H9 (cell line): ENCODE data around the gene CYBC1. TPM values are rescaled to one million over a fixed set of nuclear protein-coding genes. Genes with fewer than 3 reads are reported as not detected.

Experiments used
- DNase-seq: peaks from one replicate; pipeline ENCODE4 v3.0.0-alpha.2; 2017
- H2AFZ ChIP-seq: one replicate; pipeline ENCODE4 v1.6.1; 2013; ENCODE audit warnings: mild to moderate bottlenecking, low read length, control low read depth, moderate library complexity
- H2AK5ac ChIP-seq: 2 replicates; pipeline ENCODE4 v1.6.1; 2013; ENCODE audit warnings: low read length, control low read depth, mixed read lengths; ENCODE audit not compliant: insufficient read length
- H2BK120ac ChIP-seq: one replicate; pipeline ENCODE4 v1.6.1; 2013; ENCODE audit warnings: low read depth, mild to moderate bottlenecking, low read length, control low read depth, inconsistent platforms; ENCODE audit not compliant: poor library complexity, severe bottlenecking
- H2BK12ac ChIP-seq: 2 replicates; pipeline ENCODE4 v1.6.1; 2013; ENCODE audit warnings: low read length, control low read depth, mixed read lengths, low read depth; ENCODE audit not compliant: insufficient read length
- H2BK15ac ChIP-seq: 2 replicates; pipeline ENCODE4 v1.6.1; 2013; ENCODE audit warnings: low read depth, low read length, control low read depth
- H2BK20ac ChIP-seq: one replicate; pipeline ENCODE4 v1.6.1; 2013; ENCODE audit warnings: low read depth, mild to moderate bottlenecking, low read length, control low read depth, inconsistent platforms; ENCODE audit not compliant: poor library complexity, severe bottlenecking
- H2BK5ac ChIP-seq: 2 replicates; pipeline ENCODE4 v1.6.1; 2013; ENCODE audit warnings: low read length, control low read depth, mixed read lengths; ENCODE audit not compliant: insufficient read length
- H3K14ac ChIP-seq: 2 replicates; pipeline ENCODE4 v1.6.1; 2013; ENCODE audit warnings: low read length, control low read depth; ENCODE audit not compliant: insufficient read depth
- H3K18ac ChIP-seq: 2 replicates; pipeline ENCODE4 v1.6.1; 2013; ENCODE audit warnings: low read depth, mild to moderate bottlenecking, mixed read lengths, low read length, control low read depth; ENCODE audit not compliant: insufficient read length
- H3K23ac ChIP-seq: 2 replicates; pipeline ENCODE4 v1.6.1; 2013; ENCODE audit warnings: low read length, control low read depth, mixed read lengths, low read depth; ENCODE audit not compliant: insufficient read length
- H3K23me2 ChIP-seq: 2 replicates; pipeline ENCODE4 v1.6.1; 2013; ENCODE audit warnings: low read depth, mild to moderate bottlenecking, mixed read lengths, low read length, control low read depth; ENCODE audit not compliant: insufficient read length, poor library complexity, severe bottlenecking
- H3K27ac ChIP-seq: 2 replicates; pipeline ENCODE4 v1.5.1; 2013; ENCODE audit warnings: low read length, control low read depth, mixed read lengths, low read depth; ENCODE audit not compliant: insufficient read length
- H3K27me3 ChIP-seq: 2 replicates; pipeline ENCODE4 v1.6.1; 2013; ENCODE audit warnings: low read length, control low read depth, inconsistent platforms; ENCODE audit not compliant: insufficient read depth
- H3K4ac ChIP-seq: 2 replicates; pipeline ENCODE4 v1.6.1; 2013; ENCODE audit warnings: low read depth, mild to moderate bottlenecking, control low read depth, inconsistent platforms, low read length, moderate library complexity
- H3K4me1 ChIP-seq: 2 replicates; pipeline ENCODE4 v1.6.1; 2013; ENCODE audit warnings: low read length, control low read depth, inconsistent platforms; ENCODE audit not compliant: insufficient read depth
- H3K4me2 ChIP-seq: 2 replicates; pipeline ENCODE4 v1.6.1; 2013; ENCODE audit warnings: low read length, control low read depth, mixed read lengths; ENCODE audit not compliant: insufficient read length, insufficient read depth
- H3K56ac ChIP-seq: 2 replicates; pipeline ENCODE4 v1.6.1; 2013; ENCODE audit warnings: low read depth, mild to moderate bottlenecking, mixed read lengths, low read length, control low read depth; ENCODE audit not compliant: insufficient read length
- H3K79me1 ChIP-seq: 2 replicates; pipeline ENCODE4 v1.6.1; 2013; ENCODE audit warnings: low read depth, mild to moderate bottlenecking, moderate library complexity, low read length, control low read depth, inconsistent platforms; ENCODE audit not compliant: insufficient read depth, poor library complexity, severe bottlenecking
- H3K79me2 ChIP-seq: 2 replicates; pipeline ENCODE4 v1.6.1; 2013; ENCODE audit warnings: low read length, control low read depth, inconsistent platforms; ENCODE audit not compliant: insufficient read depth
- H3K9ac ChIP-seq: 2 replicates; pipeline ENCODE4 v1.6.1; 2013; ENCODE audit warnings: low read length, control low read depth, mixed read lengths; ENCODE audit not compliant: insufficient read length; ENCODE audit errors: extremely low read depth
- H3K9me3 ChIP-seq: one replicate; pipeline ENCODE4 v1.6.1; 2013; ENCODE audit warnings: low read depth, low read length, inconsistent platforms; ENCODE audit not compliant: control insufficient read depth
- H3T11ph ChIP-seq: one replicate; pipeline ENCODE4 v1.6.1; 2013; ENCODE audit warnings: mild to moderate bottlenecking, low read length, control low read depth, inconsistent platforms
- H4K20me1 ChIP-seq: one replicate; pipeline ENCODE4 v1.6.1; 2013; ENCODE audit not compliant: control insufficient read depth, insufficient read length, insufficient read depth
- H4K5ac ChIP-seq: 2 replicates; pipeline ENCODE4 v1.6.1; 2013; ENCODE audit warnings: low read depth, mild to moderate bottlenecking, mixed read lengths, low read length, control low read depth; ENCODE audit not compliant: insufficient read length
- H4K8ac ChIP-seq: replicated peaks from 2 replicates; pipeline ENCODE4 v1.6.1; 2013; ENCODE audit warnings: low read length, control low read depth, mixed read lengths, low read depth; ENCODE audit not compliant: insufficient read length
- H4K91ac ChIP-seq: 2 replicates; pipeline ENCODE4 v1.6.1; 2013; ENCODE audit warnings: low read depth, mild to moderate bottlenecking, moderate library complexity, mixed read lengths, low read length, control low read depth; ENCODE audit not compliant: insufficient read length
- H3K27ac Mint-ChIP-seq, 3 experiments: 2 replicates in 2 of 3; 3 replicates in 1 of 3; pipeline ENCODE4 v1.8.0; 2020 to 2021; ENCODE audit warnings: mixed read lengths in 3 of 3, mild to moderate bottlenecking in 1 of 3, moderate library complexity in 1 of 3
- H3K27me3 Mint-ChIP-seq: 2 replicates; pipeline ENCODE4 v1.8.0; 2021; ENCODE audit warnings: low read depth, mild to moderate bottlenecking, moderate library complexity, mixed read lengths
- H3K36me3 Mint-ChIP-seq, 3 experiments: 2 replicates in 2 of 3; 3 replicates in 1 of 3; pipeline ENCODE4 v1.8.0; 2020 to 2021; ENCODE audit warnings: low read depth in 3 of 3, mixed read lengths in 3 of 3; ENCODE audit not compliant: insufficient read depth in 1 of 3
- H3K4me1 Mint-ChIP-seq, 2 experiments: 2 replicates each; pipeline ENCODE4 v1.8.0; 2020; ENCODE audit warnings: mixed read lengths in 2 of 2
- H3K4me3 Mint-ChIP-seq, 2 experiments: 2 replicates in 1 of 2; 3 replicates in 1 of 2; pipeline ENCODE4 v1.8.0; 2020 to 2021; ENCODE audit warnings: mild to moderate bottlenecking in 2 of 2, mixed read lengths in 2 of 2, moderate library complexity in 1 of 2
- H3K9me3 Mint-ChIP-seq, 2 experiments: 2 replicates in 1 of 2; 3 replicates in 1 of 2; pipeline ENCODE4 v1.8.0; 2020; ENCODE audit warnings: mild to moderate bottlenecking in 2 of 2, mixed read lengths in 2 of 2, moderate library complexity in 1 of 2
- WGBS: extraction: QIAGEN DNeasy Blood & Tissue Kit; methylation state at CpG from one replicate; pipeline ENCODE4 v1.1.7; 2013; ENCODE audit warnings: missing lambda C conversion rate, low lambda C conversion rate, mixed read lengths; ENCODE audit not compliant: insufficient read length; ENCODE audit errors: extremely low coverage; 5-methylcytosine and 5-hydroxymethylcytosine counted together
- total RNA-seq: library from RNA; stranded (reverse); gene quantifications from 2 replicates; pipeline ENCODE4 v1.2.1, GENCODE V29; 2021
- TF ChIP-seq, protein P1 (sequence below): fragments of 200-600 bp; sonication (generic); conservative IDR thresholded peaks from 3 replicates; pipeline ENCODE4 v1.8.0; 2021; ENCODE audit warnings: antibody characterized with exemption, mild to moderate bottlenecking

Gene CYBC1
- total RNA-seq, 1 experiment from 2014 or later: 81.7 TPM

DNA sequence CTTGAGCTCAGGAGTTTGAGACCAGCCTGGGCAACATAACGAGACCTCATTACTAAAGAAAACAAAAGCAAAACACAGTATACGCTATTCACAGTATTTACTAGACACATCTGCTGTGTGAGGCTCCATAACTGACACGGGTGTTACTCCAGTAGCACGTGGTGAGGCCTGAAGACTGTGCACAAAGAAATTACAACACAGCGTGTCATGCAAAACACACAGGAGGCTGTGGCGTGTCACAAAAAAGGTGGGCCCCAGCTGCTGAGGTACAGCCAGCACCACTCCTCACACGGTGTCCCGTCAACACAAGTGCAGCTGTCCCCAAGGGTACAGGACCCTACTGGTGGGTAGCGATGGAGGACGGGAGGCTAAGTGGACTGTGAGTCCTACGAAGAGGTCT lies 2.7 kb downstream of the CYBC1 start:
- H3K27ac Mint-ChIP-seq: no peak overlapping the region
- no CpG with 5 or more reads among the region's 11 CpGs for WGBS
- H3K27ac ChIP-seq: no peak overlapping the region

More for the DNA sequence above, 2.7 kb downstream of the CYBC1 start:
- Histone ChIP-seq H3K23ac (no peak overlapping the region), H3K9me3 (no peaks in the 10 kb centered on the region), H4K5ac (no peak overlapping the region), H3K4me2 (no peak overlapping the region), H3K4me1 (no peaks in the 10 kb centered on the region; the same call in 1 of the 2 replicates), H4K91ac (no peak overlapping the region), H3K9ac (no peak overlapping the region), H3K79me1 (no peaks in the 10 kb centered on the region), H3K79me2 (no peaks in the 10 kb centered on the region), H3T11ph (no peak overlapping the region), H2AFZ (no peak overlapping the region), H3K23me2 (no peaks in the 10 kb centered on the region), H3K27me3 (no peaks in the 10 kb centered on the region), H2BK15ac (peak overlapping the region; percentile 57; the same call in 1 of the 2 replicates), H3K14ac (no peak overlapping the region), H4K8ac (no peak overlapping the region), H3K4ac (no peak overlapping the region), H2BK12ac (no peak overlapping the region), H4K20me1 (no peaks in the 10 kb centered on the region), H2BK20ac (no peak overlapping the region), H2AK5ac (no peak overlapping the region), H2BK120ac (no peak overlapping the region), H3K18ac (no peak overlapping the region), H3K56ac (no peak overlapping the region), H2BK5ac (no peak overlapping the region)
- DNase-seq: no peak
- Mint-ChIP-seq H3K4me3 (peak overlapping the region in 1 of 2 experiments; percentile 40; a peak in 1 of 5 replicates), H3K4me1 (peaks cover 5 to 17% of the 10 kb centered on the region in 2 experiments), H3K27me3 (peaks cover 16% of the 10 kb centered on the region), H3K36me3 (peaks cover 10 to 26% (median 23%) of the 10 kb centered on the region in 3 experiments), H3K9me3 (peaks cover 5 to 17% of the 10 kb centered on the region in 2 experiments; a peak in 4 of 5 replicates)
- TF ChIP-seq, protein P1, sequence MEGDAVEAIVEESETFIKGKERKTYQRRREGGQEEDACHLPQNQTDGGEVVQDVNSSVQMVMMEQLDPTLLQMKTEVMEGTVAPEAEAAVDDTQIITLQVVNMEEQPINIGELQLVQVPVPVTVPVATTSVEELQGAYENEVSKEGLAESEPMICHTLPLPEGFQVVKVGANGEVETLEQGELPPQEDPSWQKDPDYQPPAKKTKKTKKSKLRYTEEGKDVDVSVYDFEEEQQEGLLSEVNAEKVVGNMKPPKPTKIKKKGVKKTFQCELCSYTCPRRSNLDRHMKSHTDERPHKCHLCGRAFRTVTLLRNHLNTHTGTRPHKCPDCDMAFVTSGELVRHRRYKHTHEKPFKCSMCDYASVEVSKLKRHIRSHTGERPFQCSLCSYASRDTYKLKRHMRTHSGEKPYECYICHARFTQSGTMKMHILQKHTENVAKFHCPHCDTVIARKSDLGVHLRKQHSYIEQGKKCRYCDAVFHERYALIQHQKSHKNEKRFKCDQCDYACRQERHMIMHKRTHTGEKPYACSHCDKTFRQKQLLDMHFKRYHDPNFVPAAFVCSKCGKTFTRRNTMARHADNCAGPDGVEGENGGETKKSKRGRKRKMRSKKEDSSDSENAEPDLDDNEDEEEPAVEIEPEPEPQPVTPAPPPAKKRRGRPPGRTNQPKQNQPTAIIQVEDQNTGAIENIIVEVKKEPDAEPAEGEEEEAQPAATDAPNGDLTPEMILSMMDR: no peak
